Activated T-helper 9 cell treated with anti-CD3 and anti-CD28 coated beads, Interleukin-2, amount 50 U/mL, for 16 hours (primary cell): ENCODE measurements around the gene FBXO9.

Source experiments
- DNase-seq: peaks from one replicate; pipeline ENCODE4 v3.0.0-alpha.2; 2020; ENCODE audit warnings: low read depth

Gene FBXO9

DNA sequence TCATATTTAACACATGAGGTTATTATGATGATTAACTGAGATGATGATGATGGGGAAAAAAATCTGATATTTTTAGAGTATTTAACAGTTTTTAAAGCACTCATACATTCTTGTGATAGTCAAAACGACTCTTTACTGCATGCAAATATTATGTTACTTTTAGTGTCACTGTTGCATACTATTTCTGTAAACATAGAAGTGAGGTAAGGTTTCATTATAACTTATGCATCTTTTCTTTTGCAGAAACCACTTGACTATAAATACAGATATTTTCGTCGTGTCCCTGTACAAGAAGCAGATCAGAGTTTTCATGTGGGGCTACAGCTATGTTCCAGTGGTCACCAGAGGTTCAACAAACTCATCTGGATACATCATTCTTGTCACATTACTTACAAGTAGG lies 30.1 kb downstream of the FBXO9 start:
- DNase-seq = no peak

GRCh38 chr6:53095716-53096115 lies 30.5 kb downstream of the FBXO9 start:
- no peak for DNase-seq

DNA sequence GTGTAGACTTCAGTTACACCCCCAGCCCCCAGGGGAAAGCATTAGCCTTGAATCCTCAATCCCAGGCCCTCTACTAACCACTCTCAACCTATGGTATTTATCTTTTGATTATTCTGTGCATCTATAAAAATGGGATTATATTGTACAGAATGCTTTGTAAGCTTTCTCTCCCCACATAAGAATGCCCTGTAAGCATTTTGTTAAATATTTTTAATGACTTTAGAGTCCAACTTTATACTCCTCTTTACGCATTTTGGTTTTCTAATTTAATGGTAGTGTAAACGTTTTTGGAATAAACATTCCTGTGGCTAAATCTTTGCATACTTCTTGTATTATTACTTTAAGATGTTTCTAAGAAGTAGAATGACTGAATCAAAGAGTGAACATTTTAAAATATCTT lies 35.4 kb downstream of the FBXO9 start:
- DNase-seq = no peak

- no peak for DNase-seq
Measured at GRCh38 chr6:53101006-53101405, 35.8 kb downstream of the FBXO9 start.

- no peak for DNase-seq
Measured at GRCh38 chr6:53103993-53104675, 38.9 kb downstream of the FBXO9 start.

- DNase-seq = no peak
Measured at GRCh38 chr6:53104916-53105315, 39.7 kb downstream of the FBXO9 start.

DNA sequence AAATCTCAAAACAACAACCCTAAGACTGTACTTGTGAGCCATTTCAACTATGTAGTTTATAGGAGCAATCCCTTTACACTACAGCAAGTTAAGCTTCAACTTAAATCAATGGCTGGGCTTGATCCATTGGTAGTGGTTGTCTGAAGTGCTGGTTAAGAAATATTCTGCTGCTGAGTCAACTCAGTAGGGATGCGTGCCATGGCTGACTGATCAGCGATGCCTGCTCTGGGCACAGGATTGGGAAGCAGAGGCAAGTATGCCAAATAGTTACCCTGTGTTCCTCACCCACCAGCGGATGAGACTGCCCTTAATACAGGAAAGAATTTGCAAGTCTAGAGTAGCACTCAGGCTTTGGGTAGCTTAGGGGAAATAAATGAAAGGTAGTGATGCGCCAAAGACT lies 41.9 kb downstream of the FBXO9 start:
- no peak for DNase-seq

DNA sequence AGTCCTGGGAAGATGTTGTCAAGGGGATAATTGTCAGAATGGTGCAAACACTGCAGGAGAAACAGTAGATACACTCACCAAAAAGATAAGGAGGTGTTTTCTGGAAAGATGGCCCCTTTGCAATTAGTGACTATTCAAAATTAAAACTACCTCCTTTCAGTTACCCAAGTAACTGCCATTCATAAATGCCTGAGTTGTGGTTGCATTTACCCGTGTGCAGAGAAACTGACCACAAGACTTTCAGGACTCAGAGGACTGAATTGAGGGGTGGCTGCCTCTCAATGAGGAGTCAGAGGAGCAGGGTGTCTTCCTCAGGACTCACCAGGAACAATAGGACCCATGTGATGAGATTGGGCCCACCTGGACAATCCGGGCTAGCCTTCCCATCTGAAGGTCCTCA lies 44.4 kb downstream of the FBXO9 start:
- DNase-seq = no peak

GRCh38 chr6:53111865-53112264 lies 46.7 kb downstream of the FBXO9 start:
- no peak for DNase-seq

GRCh38 chr6:53112404-53112803 lies 47.2 kb downstream of the FBXO9 start:
- no peak for DNase-seq

DNA sequence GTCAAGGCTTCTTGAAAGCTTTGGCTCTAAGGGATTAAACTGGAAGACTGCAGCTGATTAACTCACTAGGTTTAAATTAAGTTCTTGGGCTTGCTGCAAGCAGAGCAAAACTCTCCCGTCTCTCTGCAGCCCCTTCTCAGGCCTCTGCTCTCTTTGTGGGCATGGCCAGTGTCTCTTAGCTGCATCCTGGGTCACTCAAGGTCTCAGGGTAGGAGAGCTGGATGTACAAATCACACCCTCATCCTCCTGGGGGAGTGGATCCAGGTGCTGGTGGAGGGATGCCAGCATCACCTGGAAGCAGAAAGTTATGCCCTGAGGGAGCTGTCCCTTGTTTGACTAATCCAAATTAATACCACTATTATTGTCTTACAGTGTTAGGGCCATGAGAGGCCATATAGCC lies 47.7 kb downstream of the FBXO9 start:
- no peak for DNase-seq

GRCh38 chr6:53113742-53114141 lies 48.5 kb downstream of the FBXO9 start:
- no peak for DNase-seq

DNA sequence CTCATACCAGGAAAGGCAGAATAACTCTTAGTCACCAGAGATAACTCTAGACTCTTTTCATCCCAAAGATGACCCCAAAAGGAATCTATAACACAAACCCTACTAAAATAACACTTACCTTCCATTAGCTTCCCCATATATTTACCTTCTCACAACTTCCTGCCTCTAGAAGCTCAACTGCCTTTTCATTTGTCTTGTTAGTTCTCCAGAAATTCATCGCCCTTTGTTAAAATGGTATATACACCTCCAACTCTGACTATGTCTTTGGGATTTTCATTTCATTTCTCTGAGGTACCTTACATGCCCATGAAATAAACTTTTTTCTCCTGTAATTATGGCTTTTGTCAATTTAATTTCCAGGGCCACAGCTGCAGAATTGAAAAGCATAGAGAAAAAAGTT lies 49.9 kb downstream of the FBXO9 start:
- no peak for DNase-seq

- DNase-seq = no peak
Measured at GRCh38 chr6:53115741-53116140, 50.5 kb downstream of the FBXO9 start.

GRCh38 chr6:53119349-53119748 lies 54.1 kb downstream of the FBXO9 start:
- DNase-seq = no peak

DNA sequence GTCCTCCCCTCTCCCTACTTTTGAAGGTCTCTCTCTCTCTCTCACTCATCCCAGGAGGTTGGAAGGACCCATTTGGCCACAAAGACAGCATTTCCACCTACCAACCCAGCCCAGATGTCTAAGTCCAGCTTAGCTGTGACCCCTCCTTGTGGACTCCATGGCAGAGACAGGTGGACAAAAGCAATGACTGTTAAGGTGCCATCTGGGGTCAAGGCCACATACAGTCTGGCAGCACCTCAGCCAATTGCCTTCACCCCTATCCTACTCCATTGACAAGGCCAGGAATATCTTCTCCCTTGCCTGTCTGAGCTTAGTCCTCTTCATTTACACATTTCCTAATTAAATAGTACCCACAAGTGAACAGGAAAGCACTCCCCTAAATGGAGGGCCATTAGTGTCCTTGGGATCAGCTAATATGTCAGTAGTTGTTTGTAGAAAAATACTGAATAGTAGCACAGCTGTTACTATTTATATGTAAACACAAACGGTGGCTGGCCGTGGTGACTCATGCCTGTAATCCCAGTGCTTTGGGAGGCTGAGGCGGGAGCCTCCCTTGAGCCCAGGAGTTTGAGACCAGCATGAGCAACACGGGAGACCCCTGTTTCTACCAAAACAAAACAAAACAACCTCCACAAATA lies 54.7 kb downstream of the FBXO9 start:
- no peak for DNase-seq

- no peak for DNase-seq
Measured at GRCh38 chr6:53124131-53124800, 59.1 kb downstream of the FBXO9 start.

DNA sequence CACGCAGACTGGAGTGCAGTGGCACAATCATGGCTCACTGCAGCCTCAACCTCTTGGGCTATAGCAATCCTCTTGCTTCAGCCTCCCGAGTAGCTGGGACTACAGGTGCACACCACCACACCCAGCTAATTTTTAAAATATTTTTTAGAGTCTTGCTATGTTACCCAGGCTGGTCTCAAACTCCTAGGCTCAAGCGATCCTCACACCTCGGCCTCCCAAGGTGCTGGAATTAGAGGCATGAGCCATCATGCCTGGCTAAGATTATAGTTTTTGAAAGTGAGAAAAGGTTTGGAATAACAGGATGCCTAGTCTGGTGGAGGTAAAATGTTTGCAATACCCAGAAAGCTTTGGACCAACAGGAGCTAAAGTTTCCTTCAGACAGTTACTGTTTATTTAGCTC lies 60.1 kb downstream of the FBXO9 start:
- DNase-seq = no peak

GRCh38 chr6:53128842-53129241 lies 63.6 kb downstream of the FBXO9 start:
- DNase-seq = no peak

- DNase-seq = no peak
Measured at GRCh38 chr6:53130569-53131290, 65.5 kb downstream of the FBXO9 start.

DNA sequence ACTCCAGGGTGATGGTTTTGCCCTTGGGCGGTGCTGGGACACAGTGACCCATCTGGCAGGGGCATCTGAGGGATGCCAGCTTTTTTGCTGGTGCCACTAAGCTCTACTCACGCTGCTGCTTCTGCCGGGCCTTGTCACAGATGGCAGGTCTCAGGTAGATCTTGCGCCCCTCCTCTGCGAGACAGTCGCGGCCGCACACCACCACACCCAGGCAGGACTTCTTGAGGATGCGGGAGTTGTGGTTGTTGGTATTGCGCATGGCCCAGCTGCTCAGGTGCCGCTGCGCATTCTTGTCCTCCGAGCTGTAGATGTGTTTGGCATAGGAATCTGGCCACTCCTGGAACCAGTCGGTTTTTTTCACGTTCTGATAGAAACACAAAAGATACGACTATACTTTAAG lies 68.8 kb downstream of the FBXO9 start:
- DNase-seq = no peak

- no peak for DNase-seq
Measured at GRCh38 chr6:53134601-53135235, 69.5 kb downstream of the FBXO9 start.
